ENCODE results near the gene NEK11. TPM values are rescaled to one million over a fixed set of nuclear protein-coding genes. Genes with fewer than 3 reads are reported as not detected.

NEK11 gene
- total RNA-seq, 2 donors from 2014 or later: 1.8 to 10.3 TPM

- Histone ChIP-seq H3K36me3 (no peaks in the 10 kb centered on the region), H3K27me3 (replicated peaks; ENCODE audit: insufficient read depth) (no peaks in the 10 kb centered on the region), H3K4me1 (ENCODE audit: control insufficient read depth in 1 of 2, low read depth in 2 of 2) (no peaks in the 10 kb centered on the region), H3K27ac (no peak overlapping the region), H3K9me3 (no peaks in the 10 kb centered on the region), H3K4me3 (no peak overlapping the region)
- no peak for DNase-seq (ENCODE audit: low spot score)
- no peak for TF ChIP-seq CTCF (IDR thresholded peaks at IDR 0.05)
- ATAC-seq (ENCODE audit: insufficient number of reproducible peaks, low FRiP score, low read depth): no peak
Measured at GRCh38 chr3:131299836-131300235, 273.2 kb downstream of the NEK11 start.

- DNase-seq (ENCODE audit: low spot score): no peak
- Histone ChIP-seq H3K4me1 (ENCODE audit: control insufficient read depth in 1 of 2, low read depth in 2 of 2) (no peaks in the 10 kb centered on the region), H3K9me3 (no peaks in the 10 kb centered on the region), H3K4me3 (no peak overlapping the region), H3K27ac (no peak overlapping the region), H3K27me3 (replicated peaks; ENCODE audit: insufficient read depth) (no peaks in the 10 kb centered on the region), H3K36me3 (no peaks in the 10 kb centered on the region)
- ATAC-seq (ENCODE audit: insufficient number of reproducible peaks, low FRiP score, low read depth): no peak
- TF ChIP-seq CTCF (IDR thresholded peaks at IDR 0.05): no peak
Measured at GRCh38 chr3:131303848-131304247, 277.2 kb downstream of the NEK11 start.

GRCh38 chr3:131304890-131305289, 278.2 kb downstream of the NEK11 start:
- H3K27me3 ChIP-seq (replicated peaks; ENCODE audit: insufficient read depth): no peaks in the 10 kb centered on the region
- TF ChIP-seq CTCF (IDR thresholded peaks at IDR 0.05): no peak
- ATAC-seq (ENCODE audit: insufficient number of reproducible peaks, low FRiP score, low read depth) (no peak), DNase-seq (ENCODE audit: low spot score) (no peak)
- H3K36me3 ChIP-seq: no peaks in the 10 kb centered on the region
- no peaks in the 10 kb centered on the region for H3K9me3 ChIP-seq
- no peaks in the 10 kb centered on the region for H3K4me1 ChIP-seq (ENCODE audit: control insufficient read depth in 1 of 2, low read depth in 2 of 2)
- no peak overlapping the region for H3K4me3 ChIP-seq
- no peak overlapping the region for H3K27ac ChIP-seq

GRCh38 chr3:131306242-131306641, 279.6 kb downstream of the NEK11 start:
- ATAC-seq (ENCODE audit: insufficient number of reproducible peaks, low FRiP score, low read depth) (no peak), DNase-seq (ENCODE audit: low spot score) (no peak)
- Histone ChIP-seq H3K36me3 (no peaks in the 10 kb centered on the region), H3K4me3 (no peak overlapping the region), H3K4me1 (ENCODE audit: control insufficient read depth in 1 of 2, low read depth in 2 of 2) (no peaks in the 10 kb centered on the region), H3K27ac (no peak overlapping the region), H3K27me3 (replicated peaks; ENCODE audit: insufficient read depth) (no peaks in the 10 kb centered on the region), H3K9me3 (no peaks in the 10 kb centered on the region)
- TF ChIP-seq CTCF (IDR thresholded peaks at IDR 0.05): no peak

GRCh38 chr3:131314318-131314717, 287.6 kb downstream of the NEK11 start:
- Histone ChIP-seq H3K4me1 (ENCODE audit: control insufficient read depth in 1 of 2, low read depth in 2 of 2) (no peaks in the 10 kb centered on the region), H3K36me3 (no peaks in the 10 kb centered on the region), H3K27ac (no peak overlapping the region), H3K4me3 (no peak overlapping the region), H3K27me3 (replicated peaks; ENCODE audit: insufficient read depth) (no peaks in the 10 kb centered on the region), H3K9me3 (no peaks in the 10 kb centered on the region)
- no peak for TF ChIP-seq CTCF (IDR thresholded peaks at IDR 0.05)
- DNase-seq (ENCODE audit: low spot score): no peak
- ATAC-seq (ENCODE audit: insufficient number of reproducible peaks, low FRiP score, low read depth): no peak

Data from thoracic aorta (tissue), 2 donors.